ENCODE results near the gene LATS1.
"Not testable (repeated sequence)": the region's sequence is repeated elsewhere in the genome, so short reads cannot be mapped to it uniquely, and the experiment has no call there.

LATS1 gene

GRCh38 chr6:149717588-149718458 lies at the start of gene LATS1:
LATS1 (minus strand) TSS chr6:149718101; CDS start chr6:149702126, 15,975 bp downstream.
- peak; percentile 84 for DNase-seq

DNA sequence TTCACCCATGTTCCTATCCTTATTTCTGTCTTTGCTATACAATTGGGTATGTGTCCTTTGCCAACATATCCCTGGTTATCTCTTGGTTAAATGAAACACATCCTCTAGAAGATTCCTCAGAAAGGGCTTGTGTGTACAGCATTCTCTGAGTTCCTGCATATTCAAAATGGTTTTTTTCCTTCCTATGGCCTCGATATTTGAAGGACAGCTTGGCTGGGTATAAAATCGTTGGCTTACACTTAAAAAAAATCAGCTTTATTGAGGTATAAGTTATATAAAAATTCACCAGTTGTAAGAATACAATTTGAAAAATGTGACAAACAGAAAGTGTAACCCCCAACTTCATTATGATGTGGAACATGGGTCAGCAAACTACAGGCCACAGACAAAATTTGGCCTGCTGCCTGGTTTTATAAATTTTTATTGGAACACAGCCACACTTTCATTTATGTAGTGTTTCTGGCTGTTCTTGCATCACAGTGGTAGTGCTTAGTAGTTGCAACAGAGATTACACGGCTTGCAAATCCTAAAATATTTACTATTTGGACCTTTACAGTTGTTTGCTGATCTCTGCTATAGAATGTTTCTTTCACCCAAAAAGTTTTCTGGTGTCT lies 48.4 kb upstream of the LATS1 start:
- no peak for DNase-seq

DNA sequence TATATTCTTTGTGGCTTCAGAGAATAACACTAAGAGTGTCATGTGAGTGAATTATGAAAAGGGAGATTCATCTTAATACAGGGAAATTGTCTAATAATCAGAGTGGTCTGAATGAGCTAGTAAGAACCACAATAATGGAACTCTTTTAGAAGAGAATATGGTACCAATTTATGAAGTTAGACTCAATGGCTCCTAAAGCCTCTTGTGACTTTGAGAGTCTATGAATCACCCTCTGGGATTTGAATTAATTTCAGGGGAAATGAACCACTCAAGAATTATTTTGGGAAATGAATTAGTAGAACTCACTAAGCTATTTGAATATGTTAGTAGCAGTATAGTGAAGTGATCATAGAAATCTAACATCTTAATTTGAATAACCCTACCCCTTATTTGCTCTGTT lies 46.0 kb upstream of the LATS1 start:
- no peak for DNase-seq

GRCh38 chr6:149761438-149761837 lies 43.5 kb upstream of the LATS1 start:
- no peak for DNase-seq

DNA sequence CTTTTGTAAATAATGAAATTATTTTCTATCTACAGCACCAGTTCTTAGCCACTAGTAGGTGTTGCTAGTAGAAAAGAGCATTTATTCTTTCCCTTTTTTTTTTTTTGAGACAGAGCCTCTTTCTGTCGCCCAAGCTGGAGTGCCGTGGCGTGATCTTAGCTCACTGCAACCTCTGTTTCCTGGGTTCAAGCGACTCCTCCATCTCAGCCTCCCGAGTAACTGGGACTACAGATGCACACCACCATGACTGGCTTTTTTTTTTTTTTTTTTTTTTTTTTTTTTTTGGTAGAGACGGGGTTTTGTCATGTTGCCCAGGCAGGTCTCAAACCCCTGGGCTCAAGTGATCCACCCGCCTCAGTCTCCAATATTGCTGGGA lies 38.3 kb upstream of the LATS1 start:
- DNase-seq: no peak

GRCh38 chr6:149755300-149756260 lies 37.7 kb upstream of the LATS1 start:
- no peak for DNase-seq

- no peak for DNase-seq
Observed at GRCh38 chr6:149754548-149754947, 36.6 kb upstream of the LATS1 start.

- DNase-seq: not testable (repeated sequence)
Observed at GRCh38 chr6:149753374-149753637, 35.4 kb upstream of the LATS1 start.

- no peak for DNase-seq
Observed at GRCh38 chr6:149752600-149753373, 34.9 kb upstream of the LATS1 start.

GRCh38 chr6:149751920-149752319 lies 34.0 kb upstream of the LATS1 start:
- not testable (repeated sequence) for DNase-seq

DNA sequence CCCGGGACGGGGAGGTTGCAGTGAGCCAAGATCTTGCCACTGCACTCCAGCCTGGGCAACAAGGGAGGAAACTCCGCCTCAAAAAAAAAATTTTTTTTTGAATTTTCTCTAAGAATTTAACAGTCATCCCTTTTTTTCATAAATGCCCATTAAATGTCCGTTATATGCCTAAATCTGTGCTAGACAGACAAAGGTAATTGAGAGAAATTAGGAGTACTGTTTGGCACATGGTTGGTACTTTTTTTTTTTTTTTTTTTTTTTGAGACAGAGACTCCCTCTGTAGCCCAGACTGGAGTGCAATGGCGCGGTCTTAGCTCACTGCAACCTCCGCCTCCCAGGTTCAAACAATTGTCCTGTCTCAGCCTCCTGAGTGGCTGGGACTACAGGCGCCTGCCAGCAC lies 33.3 kb upstream of the LATS1 start:
- no peak for DNase-seq

GRCh38 chr6:149750136-149750609 lies 32.3 kb upstream of the LATS1 start:
- peak; percentile 37 for DNase-seq

DNA sequence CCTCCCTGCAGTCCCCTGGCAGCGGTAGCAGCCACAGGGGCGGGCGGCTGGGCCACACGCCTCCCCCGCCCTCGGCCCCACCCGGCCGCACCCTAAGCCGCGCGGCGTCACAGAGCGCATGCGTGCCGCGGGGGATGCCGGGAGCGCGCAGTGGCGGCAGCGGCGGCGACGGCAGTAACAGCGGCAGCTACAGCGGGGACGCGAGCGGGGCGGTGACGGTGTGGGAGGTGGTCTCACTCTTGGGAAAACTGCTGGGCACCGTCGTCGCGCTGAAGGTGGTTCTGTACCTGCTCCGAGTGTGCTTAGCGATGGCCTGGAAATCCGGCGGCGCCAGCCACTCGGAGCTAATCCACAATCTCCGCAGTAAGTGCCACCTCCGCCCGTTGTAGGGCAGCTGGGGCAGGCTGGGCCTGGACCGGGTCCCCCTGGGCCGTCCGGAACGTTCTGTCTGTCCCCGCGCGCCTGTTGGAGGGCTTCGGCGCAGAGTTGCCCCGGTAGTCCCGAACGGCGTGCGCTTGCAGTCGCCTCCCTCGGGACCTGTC lies 31.8 kb upstream of the LATS1 start, which contains the start of gene PCMT1:
Gene PCMT1, plus strand, starts transcription at position 148 of the 542 bp plus-strand sequence. Its CDS starts 161 bp downstream, at position 309.
- peak; percentile 91 for DNase-seq

- DNase-seq: not testable (repeated sequence)
Observed at GRCh38 chr6:149749082-149749593, 31.2 kb upstream of the LATS1 start.

DNA sequence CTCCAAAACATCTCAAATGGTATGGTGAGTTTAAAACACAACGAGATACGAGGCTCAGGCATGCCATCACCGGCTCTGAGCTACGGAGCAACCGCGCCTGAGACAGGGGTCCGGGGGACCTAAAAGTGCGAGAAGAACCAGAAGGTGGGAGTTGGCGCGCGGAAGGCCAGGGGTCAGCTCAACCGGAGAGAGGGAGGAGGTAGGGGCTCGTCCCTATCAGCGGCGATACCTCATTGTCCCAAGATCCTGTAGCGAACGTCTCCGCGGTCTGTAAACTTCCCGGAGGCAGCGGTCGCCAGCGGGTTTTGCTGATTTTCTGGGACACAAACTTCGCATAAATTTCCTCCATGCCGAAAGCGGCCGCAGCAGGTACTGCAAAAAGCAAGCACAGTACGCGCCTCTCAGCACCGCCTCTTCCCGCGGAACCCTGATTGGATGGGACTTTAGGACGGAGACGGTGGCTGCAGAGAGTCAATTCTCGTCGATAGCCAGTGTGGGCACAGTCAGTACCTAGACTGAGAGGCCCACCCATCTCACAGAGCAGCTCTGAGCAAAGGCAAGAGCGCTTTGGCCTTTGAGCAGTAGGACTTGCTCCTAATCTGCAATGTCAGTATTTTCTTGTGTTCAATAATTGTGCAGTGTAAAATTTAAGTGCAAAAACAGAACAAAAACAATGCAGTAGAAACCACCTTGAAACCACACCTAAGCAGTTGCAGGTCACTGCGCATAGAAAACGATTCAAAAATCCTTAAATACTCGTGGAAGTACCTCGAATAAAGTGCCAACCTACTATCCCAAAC lies 28.4 kb upstream of the LATS1 start, which contains the start of gene NUP43:
Gene NUP43, minus strand, starts transcription at position 383 of the 800 bp plus-strand sequence. Its CDS starts 34 bp downstream, at position 349.
- peak; percentile 90 for DNase-seq

DNA sequence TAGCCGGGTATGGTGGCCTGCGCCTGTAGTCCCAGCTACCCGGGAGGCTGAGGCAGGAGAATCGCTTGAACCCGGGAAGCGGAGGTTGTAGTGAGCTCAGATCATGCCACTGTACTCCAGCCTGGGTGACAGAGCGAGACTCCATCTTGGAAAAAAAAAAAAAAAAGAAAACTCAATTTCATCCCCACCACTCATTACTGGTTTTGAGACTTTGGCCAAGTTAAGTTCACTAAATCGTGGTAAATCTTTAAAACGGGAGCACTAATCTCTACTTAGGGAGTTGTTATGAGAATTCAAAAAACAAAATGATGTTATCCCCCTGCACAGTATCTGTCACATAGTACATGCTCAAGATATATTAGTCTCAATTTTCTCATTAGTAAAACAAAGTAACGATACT lies 27.4 kb upstream of the LATS1 start:
- DNase-seq: not testable (repeated sequence)

- DNase-seq: no peak
Observed at GRCh38 chr6:149734915-149735314, 17.0 kb upstream of the LATS1 start.

- DNase-seq: no peak
Observed at GRCh38 chr6:149733089-149733720, 15.3 kb upstream of the LATS1 start.

DNA sequence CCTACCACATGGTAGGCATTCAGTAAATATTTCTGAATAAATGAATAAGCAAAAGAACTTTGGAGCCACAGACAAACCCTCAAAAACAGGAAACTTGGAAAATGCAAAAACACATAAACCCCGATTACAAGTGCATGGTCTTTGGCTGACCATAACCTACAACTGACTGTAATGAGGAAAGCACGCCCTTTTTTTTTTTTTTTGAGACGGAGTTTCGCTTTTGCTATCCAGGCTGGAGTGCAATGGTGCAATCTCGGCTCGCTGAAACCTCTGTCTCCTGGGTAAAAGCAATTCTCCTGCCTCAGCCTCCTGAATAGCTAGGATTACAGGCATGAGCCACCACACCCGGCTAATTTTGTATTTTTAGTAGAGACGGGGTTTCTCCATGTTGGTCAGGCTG lies 11.9 kb upstream of the LATS1 start:
- DNase-seq: no peak

All from CD4-positive, alpha-beta T cell treated with Interferon gamma for 1 hour (primary cell).